Astrocyte (in vitro differentiated cells and primary cell): Measurements from ENCODE around the gene GMEB2. TPM values are rescaled to one million over a fixed set of nuclear protein-coding genes. Genes with fewer than 3 reads are reported as not detected.
A peak's percentile ranks its signal among the peaks of the same experiment; 100 is the strongest.

Experiments used
- DNase-seq: peaks from one replicate; pipeline ENCODE4 v3.0.0-alpha.2; 2010; ENCODE audit warnings: low read depth
- FAIRE-seq: peaks from 2 replicates; lab custom pipeline; 2011; peaks lifted over from hg19 to GRCh38; lab: Jason Lieb, UNC
- H2AFZ ChIP-seq: 2 replicates; pipeline ENCODE4 v1.6.0; 2012; ENCODE audit warnings: low read depth, low read length, inconsistent platforms
- H3K27ac ChIP-seq: 2 replicates; pipeline ENCODE4 v1.5.1; 2011; ENCODE audit warnings: low read depth, low read length, inconsistent platforms
- H3K27me3 ChIP-seq: 2 replicates; pipeline ENCODE4 v1.6.0; 2011; ENCODE audit warnings: low read length, inconsistent platforms; ENCODE audit not compliant: insufficient read depth
- H3K36me3 ChIP-seq: 2 replicates; pipeline ENCODE4 v1.5.1; 2011; ENCODE audit warnings: low read length, inconsistent platforms; ENCODE audit not compliant: insufficient read depth
- H3K4me1 ChIP-seq: 2 replicates; pipeline ENCODE4 v1.5.1; 2011; ENCODE audit warnings: low read length, inconsistent platforms; ENCODE audit not compliant: insufficient read depth
- H3K4me2 ChIP-seq: 2 replicates; pipeline ENCODE4 v1.6.0; 2012; ENCODE audit warnings: low read length, inconsistent platforms
- H3K4me3 ChIP-seq: 2 replicates; pipeline ENCODE4 v1.5.1; 2011; ENCODE audit warnings: low read depth, mild to moderate bottlenecking, low read length, inconsistent platforms; ENCODE audit not compliant: insufficient read depth
- H3K79me2 ChIP-seq: 2 replicates; pipeline ENCODE4 v1.6.0; 2012; ENCODE audit warnings: mild to moderate bottlenecking, low read length, inconsistent platforms; ENCODE audit not compliant: insufficient read depth
- H3K9ac ChIP-seq: 2 replicates; pipeline ENCODE4 v1.6.0; 2012; ENCODE audit warnings: mild to moderate bottlenecking, low read length, inconsistent platforms
- H3K9me3 ChIP-seq: 2 replicates; pipeline ENCODE4 v1.5.1; 2012; ENCODE audit warnings: low read depth, mild to moderate bottlenecking, low read length, inconsistent platforms; ENCODE audit not compliant: insufficient read depth
- H4K20me1 ChIP-seq: 2 replicates; pipeline ENCODE4 v1.6.0; 2012; ENCODE audit warnings: low read length, inconsistent platforms; ENCODE audit not compliant: insufficient read depth
- H3K27ac Mint-ChIP-seq: one replicate; pipeline ENCODE4 v1.8.0; 2021; ENCODE audit warnings: mild to moderate bottlenecking, mixed read lengths; ENCODE audit not compliant: unreplicated experiment
- H3K27me3 Mint-ChIP-seq: one replicate; pipeline ENCODE4 v1.8.0; 2021; ENCODE audit warnings: low read depth, mixed read lengths; ENCODE audit not compliant: unreplicated experiment
- H3K36me3 Mint-ChIP-seq: one replicate; pipeline ENCODE4 v1.8.0; 2021; ENCODE audit warnings: low read depth, mixed read lengths; ENCODE audit not compliant: unreplicated experiment
- H3K4me1 Mint-ChIP-seq: one replicate; pipeline ENCODE4 v1.8.0; 2021; ENCODE audit warnings: low read depth, mixed read lengths; ENCODE audit not compliant: unreplicated experiment
- H3K4me3 Mint-ChIP-seq: one replicate; pipeline ENCODE4 v1.8.0; 2021; ENCODE audit warnings: mild to moderate bottlenecking, moderate library complexity, mixed read lengths; ENCODE audit not compliant: unreplicated experiment
- H3K9me3 Mint-ChIP-seq: one replicate; pipeline ENCODE4 v1.8.0; 2021; ENCODE audit warnings: mild to moderate bottlenecking, mixed read lengths; ENCODE audit not compliant: unreplicated experiment
- EZH2 ChIP-seq: IDR thresholded peaks from 2 replicates; pipeline ENCODE4 v1.6.1; 2012; ENCODE audit warnings: mild to moderate bottlenecking, low read length, inconsistent platforms; ENCODE audit not compliant: insufficient read depth
- total RNA-seq: library from RNA; stranded (reverse); gene quantifications from 2 replicates; pipeline ENCODE4 v1.2.1, GENCODE V29; 2021
- TF ChIP-seq, protein P1 (sequence below): IDR thresholded peaks from 2 replicates; pipeline ENCODE4 v1.5.1; 2011; ENCODE audit warnings: low read depth, mild to moderate bottlenecking, inconsistent platforms, low read length, moderate library complexity; ENCODE audit not compliant: insufficient read depth

Gene GMEB2
- total RNA-seq, 1 donor from 2014 or later = 11.7 TPM

GRCh38 chr20:63544958-63545516 is 81.9 kb downstream of the GMEB2 start:
- H3K9me3 ChIP-seq = no peaks in the 10 kb centered on the region
- H3K36me3 ChIP-seq = no peaks in the 10 kb centered on the region
- Mint-ChIP-seq H3K27me3 (peaks cover 7% of the 10 kb centered on the region), H3K27ac (no peak overlapping the region), H3K36me3 (peaks cover 2% of the 10 kb centered on the region), H3K4me1 (peaks cover 2% of the 10 kb centered on the region), H3K4me3 (peak overlapping the region; percentile 40), H3K9me3 (no peaks in the 10 kb centered on the region)
- no peak overlapping the region for H3K4me3 ChIP-seq
- no peak for FAIRE-seq
- H4K20me1 ChIP-seq = no peaks in the 10 kb centered on the region
- no peak overlapping the region for H3K4me2 ChIP-seq
- H3K4me1 ChIP-seq = no peaks in the 10 kb centered on the region
- no peaks in the 10 kb centered on the region for H3K27me3 ChIP-seq
- no peaks in the 10 kb centered on the region for H3K79me2 ChIP-seq
- TF ChIP-seq, protein P1, sequence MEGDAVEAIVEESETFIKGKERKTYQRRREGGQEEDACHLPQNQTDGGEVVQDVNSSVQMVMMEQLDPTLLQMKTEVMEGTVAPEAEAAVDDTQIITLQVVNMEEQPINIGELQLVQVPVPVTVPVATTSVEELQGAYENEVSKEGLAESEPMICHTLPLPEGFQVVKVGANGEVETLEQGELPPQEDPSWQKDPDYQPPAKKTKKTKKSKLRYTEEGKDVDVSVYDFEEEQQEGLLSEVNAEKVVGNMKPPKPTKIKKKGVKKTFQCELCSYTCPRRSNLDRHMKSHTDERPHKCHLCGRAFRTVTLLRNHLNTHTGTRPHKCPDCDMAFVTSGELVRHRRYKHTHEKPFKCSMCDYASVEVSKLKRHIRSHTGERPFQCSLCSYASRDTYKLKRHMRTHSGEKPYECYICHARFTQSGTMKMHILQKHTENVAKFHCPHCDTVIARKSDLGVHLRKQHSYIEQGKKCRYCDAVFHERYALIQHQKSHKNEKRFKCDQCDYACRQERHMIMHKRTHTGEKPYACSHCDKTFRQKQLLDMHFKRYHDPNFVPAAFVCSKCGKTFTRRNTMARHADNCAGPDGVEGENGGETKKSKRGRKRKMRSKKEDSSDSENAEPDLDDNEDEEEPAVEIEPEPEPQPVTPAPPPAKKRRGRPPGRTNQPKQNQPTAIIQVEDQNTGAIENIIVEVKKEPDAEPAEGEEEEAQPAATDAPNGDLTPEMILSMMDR = no peak
- TF ChIP-seq EZH2 = no peak
- H3K27ac ChIP-seq = no peak overlapping the region
- no peak for DNase-seq
- no peak overlapping the region for H2AFZ ChIP-seq
- no peak overlapping the region for H3K9ac ChIP-seq

DNA sequence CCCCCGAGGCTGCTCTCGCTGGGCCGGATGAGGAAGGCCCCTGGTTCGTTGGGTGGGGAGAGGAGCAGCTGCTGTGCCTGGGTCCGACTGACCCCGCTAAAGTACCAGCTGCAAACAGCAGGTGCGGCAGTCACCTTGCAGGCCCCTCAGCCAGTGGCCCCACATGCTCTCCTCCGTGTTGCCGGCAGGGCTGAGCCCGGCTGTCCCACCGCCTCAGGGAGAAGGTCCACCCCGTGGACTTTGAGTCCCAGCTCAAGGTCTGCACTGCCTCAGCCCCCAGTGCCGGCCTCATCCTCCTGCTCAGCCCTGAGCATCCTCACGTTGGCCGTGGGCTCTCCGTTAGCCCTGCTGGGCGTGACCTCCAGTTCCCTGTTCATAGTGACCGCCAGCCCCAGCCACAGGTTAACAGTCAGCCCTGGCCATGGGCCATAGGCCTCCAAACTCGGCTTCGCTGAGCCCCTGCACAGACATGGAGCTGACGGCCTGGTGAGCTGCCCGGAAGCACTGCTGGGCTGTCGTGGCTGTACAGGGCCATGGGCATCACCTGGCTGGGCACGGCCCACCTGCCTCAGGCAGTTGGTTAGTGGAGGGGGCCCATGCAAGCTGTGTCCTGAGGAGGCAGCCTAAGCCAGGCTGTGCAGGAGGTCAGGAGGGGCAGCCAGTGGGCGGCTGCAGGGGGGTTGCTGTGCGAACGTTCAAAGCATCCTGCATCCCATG is 82.5 kb downstream of the GMEB2 start:
- H3K79me2 ChIP-seq = no peaks in the 10 kb centered on the region
- H3K4me2 ChIP-seq = no peak overlapping the region
- H3K27me3 ChIP-seq = no peaks in the 10 kb centered on the region
- H3K4me3 Mint-ChIP-seq = no peak overlapping the region
- peaks cover 7% of the 10 kb centered on the region for H3K27me3 Mint-ChIP-seq
- H3K27ac Mint-ChIP-seq = no peak overlapping the region
- H3K9me3 Mint-ChIP-seq = no peaks in the 10 kb centered on the region
- H3K27ac ChIP-seq = no peak overlapping the region
- peaks cover 3% of the 10 kb centered on the region for H3K4me1 Mint-ChIP-seq
- H3K4me3 ChIP-seq = no peak overlapping the region
- peaks cover 2% of the 10 kb centered on the region for H3K36me3 Mint-ChIP-seq
- H4K20me1 ChIP-seq = no peaks in the 10 kb centered on the region
- no peak overlapping the region for H3K9ac ChIP-seq
- TF ChIP-seq EZH2 = no peak
- TF ChIP-seq, protein P1 = no peak
- H2AFZ ChIP-seq = no peak overlapping the region
- no peaks in the 10 kb centered on the region for H3K9me3 ChIP-seq
- FAIRE-seq (no peak), DNase-seq (no peak)
- H3K36me3 ChIP-seq = no peaks in the 10 kb centered on the region
- no peaks in the 10 kb centered on the region for H3K4me1 ChIP-seq

DNA sequence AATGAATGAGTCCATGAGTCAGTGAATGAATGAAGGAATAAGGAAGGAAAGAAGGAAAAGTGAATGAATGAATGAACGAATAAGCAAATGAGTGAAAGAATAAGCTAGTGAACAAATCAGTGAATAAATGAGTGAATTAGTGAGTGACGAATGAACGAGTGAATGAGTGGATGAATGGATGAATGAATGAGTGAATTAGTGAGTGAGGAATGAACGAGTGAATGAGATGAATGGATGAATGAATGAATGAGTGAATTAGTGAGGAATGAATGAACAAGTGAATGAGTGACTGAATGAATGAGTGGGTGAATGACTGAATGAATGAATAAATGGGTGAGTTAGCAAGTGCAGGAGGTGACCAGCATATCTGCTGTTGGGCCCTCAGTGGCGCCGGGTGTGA is 83.2 kb downstream of the GMEB2 start:
- Histone ChIP-seq H3K4me1 (no peaks in the 10 kb centered on the region), H3K27ac (no peak overlapping the region), H3K36me3 (no peaks in the 10 kb centered on the region), H3K27me3 (no peaks in the 10 kb centered on the region), H3K9ac (no peak overlapping the region), H4K20me1 (no peaks in the 10 kb centered on the region), H3K4me3 (no peak overlapping the region), H3K79me2 (no peaks in the 10 kb centered on the region), H3K9me3 (no peaks in the 10 kb centered on the region), H2AFZ (no peak overlapping the region), H3K4me2 (no peak overlapping the region)
- H3K27me3 Mint-ChIP-seq = peaks cover 7% of the 10 kb centered on the region
- no peak overlapping the region for H3K27ac Mint-ChIP-seq
- no peak for DNase-seq
- peaks cover 3% of the 10 kb centered on the region for H3K4me1 Mint-ChIP-seq
- H3K4me3 Mint-ChIP-seq = no peak overlapping the region
- H3K36me3 Mint-ChIP-seq = peaks cover 2% of the 10 kb centered on the region
- no peak for TF ChIP-seq EZH2
- TF ChIP-seq, protein P1 = no peak
- no peak for FAIRE-seq
- no peaks in the 10 kb centered on the region for H3K9me3 Mint-ChIP-seq
